HUES6 (cell line): Measurements from ENCODE around the gene RAD23B.

ENCODE experiments used
- H3K27ac ChIP-seq: 2 replicates; pipeline ENCODE4 v1.7.0; 2013; ENCODE audit warnings: low read depth, mild to moderate bottlenecking, low read length, inconsistent platforms
- H3K27me3 ChIP-seq: 2 replicates; pipeline ENCODE4 v1.6.1; 2013; ENCODE audit warnings: low read length; ENCODE audit not compliant: control insufficient read depth, insufficient read depth
- H3K36me3 ChIP-seq: 2 replicates; pipeline ENCODE4 v1.6.1; 2013; ENCODE audit warnings: low read length; ENCODE audit not compliant: control insufficient read depth, insufficient read depth
- H3K4me1 ChIP-seq: 2 replicates; pipeline ENCODE4 v1.6.1; 2013; ENCODE audit warnings: low read length; ENCODE audit not compliant: control insufficient read depth, insufficient read depth
- H3K4me3 ChIP-seq: 2 replicates; pipeline ENCODE4 v1.5.1; 2013; ENCODE audit warnings: low read depth, low read length
- H3K9ac ChIP-seq: one replicate; pipeline ENCODE4 v1.6.1; 2013; ENCODE audit warnings: mild to moderate bottlenecking, low read length
- H3K9me3 ChIP-seq: 2 replicates; pipeline ENCODE4 v1.6.1; 2013; ENCODE audit warnings: low read depth, low read length; ENCODE audit not compliant: control insufficient read depth, insufficient read depth

Gene RAD23B

GRCh38 chr9:107336718-107337360 is 53.8 kb downstream of the RAD23B start:
- no peak overlapping the region for H3K4me3 ChIP-seq
- no peaks in the 10 kb centered on the region for H3K9me3 ChIP-seq
- no peak overlapping the region for H3K27ac ChIP-seq
- no peak overlapping the region for H3K9ac ChIP-seq
- H3K36me3 ChIP-seq: peaks cover 64% of the 10 kb centered on the region
- peaks cover 4% of the 10 kb centered on the region; the same call in 1 of the 2 replicates for H3K4me1 ChIP-seq
- no peaks in the 10 kb centered on the region for H3K27me3 ChIP-seq

GRCh38 chr9:107337676-107338590 is 54.9 kb downstream of the RAD23B start:
- Histone ChIP-seq H3K4me1 (peaks cover 4% of the 10 kb centered on the region; the same call in 1 of the 2 replicates), H3K27me3 (no peaks in the 10 kb centered on the region), H3K9ac (no peak overlapping the region), H3K4me3 (no peak overlapping the region), H3K36me3 (peaks cover 53% of the 10 kb centered on the region), H3K27ac (no peak overlapping the region), H3K9me3 (no peaks in the 10 kb centered on the region)

GRCh38 chr9:107338911-107339659 is 56.0 kb downstream of the RAD23B start:
- Histone ChIP-seq H3K4me1 (peaks cover 4% of the 10 kb centered on the region; the same call in 1 of the 2 replicates), H3K9ac (no peak overlapping the region), H3K27me3 (no peaks in the 10 kb centered on the region), H3K36me3 (peaks cover 42% of the 10 kb centered on the region), H3K4me3 (no peak overlapping the region), H3K27ac (no peak overlapping the region), H3K9me3 (no peaks in the 10 kb centered on the region)

GRCh38 chr9:107340920-107341632 is 58.0 kb downstream of the RAD23B start:
- Histone ChIP-seq H3K4me1 (peaks cover 4% of the 10 kb centered on the region; the same call in 1 of the 2 replicates), H3K9me3 (no peaks in the 10 kb centered on the region)

GRCh38 chr9:107342476-107343161 is 59.5 kb downstream of the RAD23B start:
- no peak overlapping the region for H3K27ac ChIP-seq
- peaks cover 4% of the 10 kb centered on the region; the same call in 1 of the 2 replicates for H3K4me1 ChIP-seq
- H3K27me3 ChIP-seq: no peaks in the 10 kb centered on the region
- H3K9me3 ChIP-seq: no peaks in the 10 kb centered on the region
- H3K36me3 ChIP-seq: peaks cover 17% of the 10 kb centered on the region
- H3K9ac ChIP-seq: no peak overlapping the region
- H3K4me3 ChIP-seq: no peak overlapping the region

More at GRCh38 chr9:107340920-107341632, 58.0 kb downstream of the RAD23B start:
- Histone ChIP-seq H3K27me3 (no peaks in the 10 kb centered on the region), H3K4me3 (no peak overlapping the region), H3K36me3 (peaks cover 23% of the 10 kb centered on the region), H3K9ac (no peak overlapping the region), H3K27ac (no peak overlapping the region)

GRCh38 chr9:107345327-107345726 is 62.2 kb downstream of the RAD23B start:
- Histone ChIP-seq H3K9me3 (no peaks in the 10 kb centered on the region), H3K27ac (no peak overlapping the region), H3K27me3 (no peaks in the 10 kb centered on the region), H3K4me1 (peaks cover 8% of the 10 kb centered on the region), H3K4me3 (no peak overlapping the region), H3K9ac (no peak overlapping the region), H3K36me3 (no peaks in the 10 kb centered on the region)

- H3K27ac ChIP-seq: no peak overlapping the region
- no peaks in the 10 kb centered on the region for H3K27me3 ChIP-seq
- no peak overlapping the region for H3K9ac ChIP-seq
- H3K4me1 ChIP-seq: peaks cover 4% of the 10 kb centered on the region; the same call in 1 of the 2 replicates
- no peak overlapping the region for H3K4me3 ChIP-seq
- no peaks in the 10 kb centered on the region; the same call in 1 of the 2 replicates for H3K9me3 ChIP-seq
- no peaks in the 10 kb centered on the region for H3K36me3 ChIP-seq
These were observed 65.8 kb downstream of the RAD23B start for GRCh38 chr9:107348836-107349235.

GRCh38 chr9:107350443-107350842 is 67.4 kb downstream of the RAD23B start:
- Histone ChIP-seq H3K36me3 (no peaks in the 10 kb centered on the region), H3K27ac (no peak overlapping the region), H3K27me3 (no peaks in the 10 kb centered on the region), H3K4me1 (peaks cover 4% of the 10 kb centered on the region; the same call in 1 of the 2 replicates), H3K9me3 (no peaks in the 10 kb centered on the region; the same call in 1 of the 2 replicates), H3K9ac (no peak overlapping the region), H3K4me3 (no peak overlapping the region)

GRCh38 chr9:107351382-107352045 is 68.4 kb downstream of the RAD23B start:
- H3K4me3 ChIP-seq: no peak overlapping the region
- no peak overlapping the region for H3K9ac ChIP-seq
- H3K27me3 ChIP-seq: no peaks in the 10 kb centered on the region
- peaks cover 4% of the 10 kb centered on the region; the same call in 1 of the 2 replicates for H3K4me1 ChIP-seq
- no peaks in the 10 kb centered on the region for H3K36me3 ChIP-seq
- H3K27ac ChIP-seq: no peak overlapping the region
- H3K9me3 ChIP-seq: no peaks in the 10 kb centered on the region; the same call in 1 of the 2 replicates
